HG02642 (cell line): ENCODE measurements around the gene NDUFS7.
A peak's percentile ranks its signal among the peaks of the same experiment; 100 is the strongest.
"Not testable (repeated sequence)": the region's sequence is repeated elsewhere in the genome, so short reads cannot be mapped to it uniquely, and the experiment has no call there.

Source experiments
- ATAC-seq: cut with Tn5 transposase; IDR thresholded peaks from one replicate; pipeline ENCODE4 v1.9.1; 2021; ENCODE audit warnings: mild to moderate bottlenecking; ENCODE audit not compliant: unreplicated experiment, poor library complexity

The NDUFS7 gene

DNA sequence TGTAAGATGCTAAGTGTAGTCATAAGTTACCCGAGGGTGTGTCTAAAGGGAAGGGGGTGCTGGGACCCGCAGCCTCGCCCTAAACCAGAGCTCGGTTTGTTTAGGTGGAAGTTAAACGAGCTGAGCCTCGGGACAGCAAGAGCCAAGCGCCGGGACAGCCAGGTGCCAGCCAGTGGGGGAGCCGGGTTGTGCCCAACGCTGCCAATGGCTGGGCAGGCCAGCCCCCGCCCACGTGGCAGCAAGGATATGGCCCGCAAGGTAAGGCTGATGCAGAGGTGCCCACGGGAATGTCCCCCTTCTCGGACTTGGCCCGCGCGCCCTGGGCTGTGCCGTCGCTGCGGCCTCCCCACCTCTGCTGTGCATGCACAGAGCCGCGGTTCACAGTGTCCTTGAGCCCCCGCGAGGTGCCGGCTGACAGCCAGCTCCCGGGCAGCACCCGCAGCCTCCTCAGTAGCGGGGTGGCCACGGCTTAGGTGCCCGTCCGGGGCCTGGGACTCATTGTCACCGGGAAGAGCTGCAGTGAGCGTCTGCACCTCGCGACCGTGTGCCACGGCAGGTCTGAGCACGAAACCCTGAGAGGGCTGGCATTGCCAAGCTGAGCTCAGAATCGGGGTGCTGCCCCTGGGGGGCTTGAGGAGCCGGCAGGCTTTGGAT lies 45.2 kb downstream of the NDUFS7 start:
- no peak for ATAC-seq

DNA sequence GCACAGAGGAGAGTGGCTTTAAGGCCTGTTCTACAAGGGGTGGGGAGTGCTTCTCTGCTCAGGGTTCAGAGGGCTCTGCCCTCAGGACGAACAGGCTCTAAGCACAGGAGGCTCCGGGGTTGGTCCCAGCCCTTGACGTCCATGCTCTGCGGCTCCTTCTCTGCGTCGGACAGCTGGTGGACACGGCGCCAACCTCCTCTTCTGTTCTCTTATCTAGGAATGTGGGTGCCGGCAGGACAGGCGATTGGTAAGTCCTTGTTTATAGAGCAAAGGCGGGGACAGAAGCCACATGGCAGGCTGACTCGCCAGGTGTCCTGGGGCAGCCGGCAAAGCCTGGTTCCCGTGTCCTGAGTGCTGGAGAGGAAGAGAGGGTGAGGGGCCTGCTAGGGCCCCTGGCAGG lies 46.0 kb downstream of the NDUFS7 start:
- ATAC-seq: no peak

DNA sequence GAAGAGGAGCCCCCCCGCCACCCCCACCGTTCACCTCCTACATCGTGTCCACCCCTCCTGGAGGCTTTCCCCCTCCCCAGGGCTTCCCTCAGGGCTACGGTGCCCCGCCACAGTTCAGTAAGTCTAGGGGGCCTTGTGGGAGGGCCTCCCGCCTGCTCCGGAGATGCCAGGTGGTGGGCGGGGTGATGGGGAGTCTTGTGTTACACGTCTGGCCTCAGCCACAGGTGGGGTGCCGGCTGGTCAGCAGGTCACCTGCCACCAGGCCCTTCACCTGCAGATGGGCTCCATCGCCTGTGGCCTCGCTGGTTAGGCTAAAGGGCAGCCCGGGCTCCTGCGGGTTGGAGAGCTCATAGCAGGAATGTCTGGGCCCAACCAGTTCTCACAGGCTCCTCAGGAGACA lies 46.5 kb downstream of the NDUFS7 start:
- no peak for ATAC-seq

DNA sequence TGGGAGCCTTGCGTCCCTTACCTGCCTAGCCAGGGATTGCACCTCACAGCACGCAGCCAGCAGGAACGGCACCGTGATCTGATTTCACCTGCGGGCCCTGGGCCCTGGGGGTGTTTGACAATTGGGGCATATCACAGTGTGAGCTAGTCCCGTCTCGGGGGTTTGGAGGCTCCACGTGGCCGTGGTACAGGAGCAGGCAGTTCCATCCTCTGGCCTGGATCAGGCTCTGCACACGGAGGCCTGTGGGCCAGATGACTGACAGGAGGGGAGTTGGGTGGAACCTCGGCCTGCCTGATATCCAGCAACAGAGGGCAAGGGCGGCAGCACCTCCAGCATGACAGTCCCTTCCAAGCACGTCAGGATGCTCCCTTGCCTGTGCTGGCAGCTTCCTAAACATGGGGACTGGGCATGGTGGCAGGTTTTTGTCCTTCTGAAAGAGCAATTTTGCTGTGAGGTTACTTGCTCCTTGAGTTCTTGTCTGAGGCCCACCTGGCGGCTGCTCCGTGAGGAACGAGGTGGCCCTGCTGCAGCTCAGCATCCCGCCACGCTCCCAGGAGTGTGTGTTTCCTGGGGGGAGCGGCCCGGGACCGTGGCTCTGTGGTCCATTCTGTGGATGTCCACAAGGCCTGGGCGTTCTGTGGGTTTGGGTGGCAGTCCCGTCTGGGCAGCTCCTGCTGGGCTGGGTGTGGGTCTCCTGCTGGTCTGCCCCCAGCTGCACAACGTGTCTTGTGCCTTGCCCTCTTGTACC lies 48.2 kb downstream of the NDUFS7 start:
- no peak for ATAC-seq

DNA sequence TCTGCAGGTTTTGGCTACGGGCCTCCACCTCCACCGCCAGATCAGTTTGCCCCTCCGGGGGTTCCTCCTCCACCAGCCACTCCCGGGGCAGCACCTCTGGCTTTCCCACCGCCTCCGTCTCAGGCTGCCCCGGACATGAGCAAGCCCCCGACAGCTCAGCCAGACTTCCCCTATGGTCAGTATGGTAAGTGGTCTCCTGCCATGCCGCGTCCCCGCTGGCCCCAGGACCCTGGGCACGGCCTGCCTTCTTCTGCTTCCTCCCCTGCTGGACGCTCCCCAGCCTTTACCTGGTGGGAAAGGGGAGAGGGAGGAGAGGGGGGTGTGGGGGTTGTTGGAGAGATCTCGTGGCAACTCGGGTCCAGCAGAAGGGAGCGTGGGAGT lies 48.8 kb downstream of the NDUFS7 start:
- ATAC-seq: no peak

DNA sequence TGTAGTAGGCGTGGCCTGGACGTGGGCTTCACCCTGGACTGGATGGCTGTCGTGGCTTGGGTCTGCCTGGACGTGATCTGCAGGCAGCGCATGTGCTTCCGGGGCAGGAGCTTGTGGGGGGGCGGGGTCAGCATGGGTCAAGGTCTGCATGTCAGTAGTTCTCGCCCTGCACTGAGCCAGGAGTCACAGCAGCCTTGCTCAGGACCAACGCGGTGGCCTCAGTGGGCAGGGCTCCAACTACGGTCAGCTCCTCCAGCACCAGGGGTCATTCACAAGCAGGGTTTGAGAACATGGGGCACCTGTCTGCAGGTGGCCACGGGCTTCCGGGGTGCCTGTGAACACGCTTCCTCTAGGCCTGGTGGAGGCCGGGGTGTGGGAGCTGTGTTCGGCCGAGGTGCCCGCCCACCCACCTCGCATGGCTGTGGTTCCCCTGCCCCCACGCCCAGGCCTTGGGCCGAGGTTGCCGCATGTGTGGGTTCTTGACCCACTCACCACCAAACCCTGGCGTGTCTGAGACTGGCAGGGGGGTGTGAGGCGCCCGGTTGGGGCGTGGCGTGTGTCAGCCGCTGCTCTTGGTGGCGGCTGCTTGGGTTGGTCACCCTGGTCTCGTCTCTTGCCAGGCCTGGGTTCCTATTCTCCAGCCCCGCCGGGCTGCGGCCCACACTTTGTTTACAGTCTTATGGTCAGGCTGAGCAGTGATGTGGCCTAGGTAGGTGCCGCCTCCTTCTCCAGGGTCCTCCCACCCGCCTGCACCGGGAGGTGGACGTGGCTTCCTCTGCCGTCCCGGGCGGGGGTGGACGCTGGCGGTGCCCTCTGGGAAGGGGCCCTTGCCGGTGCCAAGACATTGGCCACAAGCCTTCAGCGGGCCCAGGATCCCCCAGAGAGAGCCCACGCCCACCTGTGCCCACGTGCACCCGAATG lies 49.7 kb downstream of the NDUFS7 start:
- ATAC-seq: no peak

DNA sequence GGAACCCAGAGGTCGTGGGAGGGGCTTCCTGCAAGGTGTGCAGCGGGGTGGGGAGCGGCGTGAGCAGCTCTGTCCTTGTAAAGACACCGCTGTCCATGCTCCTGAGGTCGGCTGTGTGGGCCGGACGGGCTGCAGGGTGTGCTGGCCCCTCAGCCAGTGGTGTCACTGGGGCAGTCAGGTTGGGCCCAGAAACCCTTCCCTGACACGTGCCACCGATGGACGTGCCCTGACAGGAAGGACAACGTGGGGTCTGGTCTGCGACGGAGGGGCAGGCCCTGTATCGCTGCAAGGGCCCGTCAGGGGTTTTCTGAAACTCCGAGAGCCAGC lies 50.3 kb downstream of the NDUFS7 start:
- ATAC-seq: no peak

DNA sequence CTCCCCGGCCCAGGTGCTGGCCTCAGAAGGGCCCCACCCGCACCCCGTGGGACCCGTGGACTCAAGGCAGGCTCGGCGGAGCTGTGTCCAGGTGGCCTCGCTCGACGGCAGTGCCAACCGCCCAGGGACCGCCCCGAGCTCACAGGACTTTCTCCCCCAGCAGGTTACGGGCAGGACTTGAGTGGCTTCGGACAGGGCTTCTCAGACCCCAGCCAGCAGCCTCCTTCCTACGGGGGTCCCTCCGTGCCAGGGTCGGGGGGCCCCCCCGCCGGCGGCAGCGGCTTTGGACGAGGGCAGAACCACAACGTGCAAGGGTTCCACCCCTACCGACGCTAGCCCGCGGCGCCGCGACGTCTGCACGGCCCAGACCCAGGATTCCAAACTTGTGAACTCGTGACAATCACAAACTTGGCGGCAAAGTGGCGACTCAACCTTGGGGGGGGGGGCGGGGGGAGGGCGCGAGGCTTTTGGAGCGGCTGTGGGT lies 50.9 kb downstream of the NDUFS7 start:
- ATAC-seq: no peak

DNA sequence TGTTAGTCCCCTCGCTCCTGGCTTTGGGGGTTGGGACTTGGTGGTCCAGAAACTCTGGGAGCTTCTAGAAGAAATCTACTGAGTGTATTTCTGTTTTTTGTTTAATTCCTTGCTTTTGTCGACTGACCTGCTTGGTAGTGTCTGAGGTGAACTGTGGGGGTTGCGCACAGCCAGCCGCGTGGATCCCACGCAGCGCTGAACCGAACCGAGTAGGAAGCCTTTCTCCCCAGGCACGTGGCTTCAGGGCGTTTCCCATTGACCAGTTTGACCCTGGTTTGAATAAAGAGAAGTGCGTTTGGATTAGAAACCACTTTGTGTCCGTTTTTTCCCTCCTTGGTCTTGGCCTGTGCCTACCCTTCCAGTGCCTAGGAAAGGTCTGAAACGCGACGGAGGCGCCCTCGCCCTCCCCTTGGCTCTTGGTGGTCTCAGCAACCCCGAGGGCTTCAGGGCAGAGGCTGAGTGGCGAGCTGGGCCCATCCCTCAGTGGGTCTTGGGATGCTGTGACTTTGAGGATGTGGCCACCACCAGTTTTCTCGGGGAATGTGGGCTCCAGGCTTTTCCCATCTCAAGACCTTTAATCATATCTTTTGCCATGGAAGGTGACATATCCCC lies 51.8 kb downstream of the NDUFS7 start:
- ATAC-seq: no peak

DNA sequence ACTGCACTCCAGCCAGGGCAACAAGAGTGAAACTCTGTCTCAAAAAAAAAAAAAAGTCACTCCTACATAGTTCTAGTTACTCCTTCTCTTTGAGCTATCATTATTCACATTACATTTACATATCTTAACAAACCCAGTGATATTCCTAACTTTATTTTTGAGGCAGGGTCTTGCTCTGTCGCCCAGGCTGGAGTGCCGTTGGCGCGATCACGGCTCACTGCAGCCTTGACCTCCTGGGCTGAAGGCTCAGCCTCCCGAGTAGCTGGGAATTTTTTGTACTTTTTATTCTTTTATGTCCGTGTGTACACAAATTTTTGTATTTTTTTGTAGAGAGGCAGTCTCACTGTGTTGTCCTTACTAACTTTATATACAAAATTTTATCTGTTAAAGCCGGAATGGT lies 53.9 kb downstream of the NDUFS7 start:
- ATAC-seq: no peak

DNA sequence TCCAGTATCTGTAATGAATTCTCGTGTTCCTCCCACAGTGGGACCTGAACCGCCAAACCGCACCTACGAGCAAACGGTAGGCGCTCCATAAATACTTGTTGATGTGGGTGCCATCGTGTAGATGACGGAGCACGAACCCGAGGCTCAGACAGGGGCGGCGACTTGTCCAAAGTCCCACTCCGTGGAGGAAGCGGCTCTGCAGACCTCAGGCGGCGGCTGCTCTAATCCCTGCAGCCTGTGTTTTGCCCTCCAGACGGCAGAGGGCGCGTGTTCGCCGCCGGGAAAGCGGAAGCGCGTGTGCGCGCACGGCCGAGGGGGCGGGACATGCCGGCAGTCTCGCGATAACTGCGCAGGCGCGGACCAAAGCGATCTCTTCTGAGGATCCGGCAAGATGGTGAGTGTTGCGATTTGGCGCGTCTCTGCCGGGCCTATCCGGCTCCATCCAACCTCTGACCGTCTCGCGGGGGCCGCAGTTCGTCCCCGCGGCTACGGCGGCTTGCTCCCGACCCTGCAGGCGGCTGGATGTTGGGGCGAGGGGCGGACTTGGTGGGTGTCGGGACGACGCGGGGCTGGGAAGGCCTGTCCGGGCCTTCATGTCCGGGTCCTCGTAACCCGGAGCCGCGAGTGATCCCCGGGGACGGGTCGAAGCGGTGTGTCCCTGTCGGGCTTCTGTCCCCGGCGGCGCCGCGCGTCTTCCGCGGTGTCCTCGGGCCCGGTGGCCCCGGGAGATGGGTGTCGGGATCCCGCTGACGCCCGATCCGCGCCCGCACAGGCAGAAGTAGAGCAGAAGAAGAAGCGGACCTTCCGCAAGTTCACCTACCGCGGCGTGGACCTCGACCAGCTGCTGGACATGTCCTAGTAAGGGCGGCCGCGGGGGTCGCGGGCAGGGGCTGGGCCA lies 54.6 kb downstream of the NDUFS7 start, which contains the start of gene RPS15:
Gene RPS15 (plus strand): TSS at position 362 of the 898 bp plus-strand sequence. CDS start 30 bp downstream, at position 392.
- ATAC-seq: peak; percentile 80

DNA sequence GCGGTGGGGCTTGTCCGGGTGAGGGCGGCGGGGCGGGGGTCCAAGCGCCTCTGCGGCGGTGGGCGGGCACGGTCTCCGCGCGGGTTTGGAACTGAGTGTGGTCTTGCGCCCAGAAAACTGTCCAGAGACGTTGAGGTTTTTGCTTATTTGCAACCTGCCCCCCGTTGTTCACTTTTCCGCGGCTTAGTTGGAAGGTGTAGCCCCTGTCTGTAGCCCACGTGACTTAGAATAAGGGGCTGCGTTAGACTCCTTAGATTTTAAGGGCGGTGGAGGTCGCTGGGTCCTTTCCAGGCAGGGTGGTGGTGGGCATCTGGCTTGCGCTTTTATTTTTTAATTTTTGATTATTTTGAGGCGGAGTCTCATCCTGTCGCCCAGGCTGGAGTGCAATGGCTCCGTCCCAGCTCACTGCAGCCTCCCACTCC lies 55.2 kb downstream of the NDUFS7 start:
- no peak for ATAC-seq

DNA sequence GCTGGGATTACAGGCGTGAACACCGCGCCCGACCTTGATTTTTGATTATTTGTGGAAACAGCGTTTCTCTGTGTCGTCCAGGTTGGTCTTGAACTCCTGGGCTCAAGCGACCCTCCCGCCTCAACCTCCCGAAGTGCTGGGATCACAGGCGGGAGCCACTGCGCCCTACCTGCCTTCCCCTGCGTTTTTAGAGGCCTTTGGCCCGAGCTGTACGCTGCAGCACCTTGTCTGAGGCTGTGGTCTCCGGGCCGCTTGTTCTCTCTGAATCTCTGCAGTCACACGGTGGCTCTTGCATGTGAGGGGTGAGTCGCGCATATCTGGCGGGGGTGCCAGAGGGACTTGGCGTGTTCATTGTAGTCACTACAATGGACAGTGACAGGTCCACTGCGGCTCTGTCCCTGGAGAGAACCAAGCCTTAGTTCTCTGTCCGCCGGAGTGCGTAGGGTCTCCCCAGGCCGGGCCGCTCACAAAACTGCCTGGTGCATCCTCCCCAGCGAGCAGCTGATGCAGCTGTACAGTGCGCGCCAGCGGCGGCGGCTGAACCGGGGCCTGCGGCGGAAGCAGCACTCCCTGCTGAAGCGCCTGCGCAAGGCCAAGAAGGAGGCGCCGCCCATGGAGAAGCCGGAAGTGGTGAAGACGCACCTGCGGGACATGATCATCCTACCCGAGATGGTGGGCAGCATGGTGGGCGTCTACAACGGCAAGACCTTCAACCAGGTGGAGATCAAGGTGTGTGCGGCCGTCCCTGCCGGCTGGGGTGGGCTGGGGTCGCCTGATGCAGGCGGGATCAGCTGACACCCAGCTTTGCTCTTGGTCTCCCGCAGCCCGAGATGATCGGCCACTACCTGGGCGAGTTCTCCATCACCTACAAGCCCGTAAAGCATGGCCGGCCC lies 56.1 kb downstream of the NDUFS7 start:
- ATAC-seq: not testable (repeated sequence)

DNA sequence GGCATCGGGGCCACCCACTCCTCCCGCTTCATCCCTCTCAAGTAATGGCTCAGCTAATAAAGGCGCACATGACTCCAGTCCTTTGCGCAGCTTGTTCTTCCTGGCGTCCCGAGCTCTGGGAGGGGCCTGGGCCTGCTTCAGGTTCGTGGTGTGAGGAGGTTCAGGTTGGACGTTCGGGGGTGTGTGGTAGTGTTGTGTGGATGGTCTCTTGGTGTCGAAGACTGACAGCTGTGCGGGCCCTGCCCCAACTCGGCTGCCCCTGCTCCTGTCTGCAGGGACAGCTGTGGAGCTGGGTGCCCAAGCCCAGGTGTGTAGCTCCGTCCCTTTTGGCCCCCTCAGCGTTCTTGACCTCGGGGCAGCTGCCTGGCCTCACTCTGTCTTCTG lies 56.7 kb downstream of the NDUFS7 start:
- ATAC-seq: no peak

DNA sequence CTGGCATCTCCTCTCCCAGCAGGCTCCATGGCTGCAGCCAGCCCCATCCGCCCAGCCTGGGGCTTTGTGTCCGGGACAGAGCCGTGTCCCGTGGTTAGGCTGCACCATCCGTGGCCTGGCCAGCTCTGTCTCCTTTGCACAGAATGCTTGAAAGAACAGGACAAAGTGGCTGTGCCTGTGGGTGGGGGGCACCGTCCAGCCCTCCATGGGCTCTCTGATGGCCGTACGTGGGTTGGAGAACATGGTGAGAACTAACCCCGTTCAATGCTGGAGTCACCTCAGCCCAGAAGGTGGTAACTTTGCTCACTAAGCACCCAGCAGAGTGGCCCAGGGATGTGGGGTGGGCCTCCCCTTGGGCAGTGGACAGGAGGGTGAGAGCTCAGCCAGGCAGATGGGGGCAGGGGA lies 57.3 kb downstream of the NDUFS7 start:
- ATAC-seq: no peak

DNA sequence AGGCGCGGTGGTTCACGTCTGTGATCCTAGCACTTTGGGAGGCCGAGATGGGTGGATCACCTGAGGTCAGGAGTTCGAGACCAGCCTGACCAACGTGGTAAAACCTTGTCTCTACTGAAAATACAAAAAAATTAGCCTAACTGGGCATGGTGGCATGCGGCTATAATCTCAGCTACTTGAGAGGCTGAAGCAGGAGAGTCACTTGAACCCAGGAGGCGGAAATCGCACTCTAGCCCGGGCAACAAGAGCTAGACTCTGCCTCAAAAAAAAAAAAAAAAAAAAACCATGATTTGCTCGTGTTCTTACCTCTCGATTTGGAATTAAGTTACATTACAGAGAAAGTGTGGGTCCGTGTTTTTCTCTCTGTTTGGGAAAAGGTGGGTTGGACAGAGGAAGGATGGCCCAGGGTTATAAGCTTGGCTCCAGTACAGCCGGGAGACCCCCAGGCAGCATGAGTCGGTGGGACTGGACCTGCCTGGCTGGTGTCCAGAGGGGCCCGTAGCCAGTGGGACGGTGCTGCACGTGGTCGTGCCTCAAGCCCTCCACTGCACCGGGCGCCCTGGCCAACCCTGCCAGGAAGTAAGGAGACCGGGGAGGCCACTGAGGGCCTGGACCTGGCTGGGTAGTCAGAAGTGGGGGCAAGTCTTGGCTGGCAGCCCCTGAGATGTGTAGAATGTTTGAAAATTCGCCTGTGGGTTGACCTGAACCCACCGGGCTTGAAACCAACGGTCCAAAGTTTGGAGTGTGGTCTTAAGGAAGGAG lies 58.2 kb downstream of the NDUFS7 start:
- no peak for ATAC-seq
